ENCODE results near the gene CCDC7.

Gene CCDC7

DNA sequence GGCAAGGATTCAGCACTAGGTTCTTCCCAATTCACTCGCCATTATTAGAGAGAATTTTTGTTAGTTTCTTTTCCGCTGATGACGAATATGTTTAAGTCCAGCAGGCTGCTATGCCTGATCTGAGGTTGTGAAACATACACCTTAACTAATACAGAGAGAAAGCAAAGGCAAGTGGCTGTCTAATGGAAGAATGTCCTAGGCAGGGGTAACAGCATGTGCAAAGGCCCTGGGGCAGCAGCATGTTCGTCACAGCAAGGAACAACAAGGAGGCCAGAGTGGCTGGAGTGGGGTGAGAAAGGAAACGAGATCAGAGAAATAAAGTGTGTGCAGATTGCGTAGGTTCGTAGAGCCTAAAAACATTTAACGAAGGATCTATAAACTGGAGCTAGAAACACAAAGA lies 35.4 kb upstream of the CCDC7 start:
- no peak overlapping the region for H3K27ac ChIP-seq
- TF ChIP-seq, protein P1, sequence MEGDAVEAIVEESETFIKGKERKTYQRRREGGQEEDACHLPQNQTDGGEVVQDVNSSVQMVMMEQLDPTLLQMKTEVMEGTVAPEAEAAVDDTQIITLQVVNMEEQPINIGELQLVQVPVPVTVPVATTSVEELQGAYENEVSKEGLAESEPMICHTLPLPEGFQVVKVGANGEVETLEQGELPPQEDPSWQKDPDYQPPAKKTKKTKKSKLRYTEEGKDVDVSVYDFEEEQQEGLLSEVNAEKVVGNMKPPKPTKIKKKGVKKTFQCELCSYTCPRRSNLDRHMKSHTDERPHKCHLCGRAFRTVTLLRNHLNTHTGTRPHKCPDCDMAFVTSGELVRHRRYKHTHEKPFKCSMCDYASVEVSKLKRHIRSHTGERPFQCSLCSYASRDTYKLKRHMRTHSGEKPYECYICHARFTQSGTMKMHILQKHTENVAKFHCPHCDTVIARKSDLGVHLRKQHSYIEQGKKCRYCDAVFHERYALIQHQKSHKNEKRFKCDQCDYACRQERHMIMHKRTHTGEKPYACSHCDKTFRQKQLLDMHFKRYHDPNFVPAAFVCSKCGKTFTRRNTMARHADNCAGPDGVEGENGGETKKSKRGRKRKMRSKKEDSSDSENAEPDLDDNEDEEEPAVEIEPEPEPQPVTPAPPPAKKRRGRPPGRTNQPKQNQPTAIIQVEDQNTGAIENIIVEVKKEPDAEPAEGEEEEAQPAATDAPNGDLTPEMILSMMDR (conservative IDR thresholded peaks at IDR 0.05), result no peak

DNA sequence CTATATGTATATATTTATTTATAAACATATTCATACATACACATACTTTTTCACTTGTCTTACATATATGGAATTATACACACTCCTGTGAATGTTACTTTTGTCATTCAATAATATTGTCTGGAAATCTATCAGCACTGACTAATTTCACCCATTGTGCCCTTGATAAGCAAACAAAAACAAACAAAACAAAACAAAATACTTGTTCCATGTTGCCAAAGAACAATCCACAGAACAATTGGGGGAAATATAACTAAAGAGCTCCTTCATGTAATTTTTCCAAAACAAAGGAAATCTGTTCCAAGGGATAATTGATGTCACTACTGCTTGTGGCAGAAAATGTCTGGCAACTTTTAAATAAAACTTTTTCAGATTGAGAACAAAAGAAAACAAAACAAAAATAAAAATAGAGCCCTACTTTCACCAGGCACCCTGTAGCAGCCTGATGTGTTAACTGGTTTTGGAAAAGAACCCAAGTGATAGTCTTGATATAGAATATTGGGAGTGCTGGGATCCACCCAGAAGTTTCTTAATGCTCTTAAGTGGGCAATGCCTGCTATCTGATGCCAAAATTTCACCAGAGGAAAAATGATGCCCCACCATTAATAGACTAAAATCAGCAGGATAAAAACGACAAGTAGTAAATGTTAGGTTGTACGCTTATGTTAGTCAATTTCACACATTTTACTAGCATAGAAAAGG lies 34.0 kb upstream of the CCDC7 start:
- TF ChIP-seq, protein P1 (conservative IDR thresholded peaks at IDR 0.05), result no peak
- no peak overlapping the region for H3K27ac ChIP-seq

DNA sequence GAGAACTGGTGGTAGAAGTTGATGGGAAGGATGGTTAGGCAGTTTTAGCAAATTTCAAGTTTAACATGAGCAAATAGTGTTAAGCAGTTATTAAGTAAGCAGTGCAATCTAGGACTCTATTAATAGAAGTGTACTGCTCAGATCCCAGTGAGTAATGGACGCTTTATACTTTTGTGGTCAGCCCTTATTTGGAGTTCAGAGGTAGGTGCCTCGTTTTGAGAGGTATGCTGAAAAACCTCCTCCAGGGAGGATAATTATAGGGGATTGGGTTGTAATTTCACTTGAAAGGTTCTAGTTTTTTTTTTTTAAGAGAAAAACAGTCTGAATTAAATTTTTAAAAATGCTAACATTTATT lies 33.5 kb upstream of the CCDC7 start:
- no peak overlapping the region for H3K27ac ChIP-seq
- TF ChIP-seq, protein P1 (conservative IDR thresholded peaks at IDR 0.05), result no peak

DNA sequence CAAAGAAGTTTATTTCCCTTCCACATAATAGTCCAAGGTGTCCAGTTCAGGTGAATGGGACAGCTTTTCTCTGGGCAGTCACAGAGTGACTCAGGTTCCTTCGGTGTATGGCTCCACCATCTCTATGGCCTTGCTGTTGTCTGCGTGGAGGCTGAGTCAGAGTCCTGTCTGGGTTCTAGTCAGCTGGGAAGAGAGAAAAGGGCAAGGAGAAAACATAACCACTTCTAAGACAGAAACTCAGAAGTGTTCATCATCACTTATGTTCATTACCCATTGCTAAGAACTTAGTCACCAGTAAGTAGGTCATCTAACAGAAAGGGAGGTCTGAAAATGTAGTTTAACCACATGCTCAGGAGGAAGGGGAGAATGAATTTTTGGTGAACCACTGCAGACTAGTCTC lies 32.4 kb upstream of the CCDC7 start:
- no peak overlapping the region for H3K27ac ChIP-seq
- TF ChIP-seq, protein P1 (conservative IDR thresholded peaks at IDR 0.05), result no peak

DNA sequence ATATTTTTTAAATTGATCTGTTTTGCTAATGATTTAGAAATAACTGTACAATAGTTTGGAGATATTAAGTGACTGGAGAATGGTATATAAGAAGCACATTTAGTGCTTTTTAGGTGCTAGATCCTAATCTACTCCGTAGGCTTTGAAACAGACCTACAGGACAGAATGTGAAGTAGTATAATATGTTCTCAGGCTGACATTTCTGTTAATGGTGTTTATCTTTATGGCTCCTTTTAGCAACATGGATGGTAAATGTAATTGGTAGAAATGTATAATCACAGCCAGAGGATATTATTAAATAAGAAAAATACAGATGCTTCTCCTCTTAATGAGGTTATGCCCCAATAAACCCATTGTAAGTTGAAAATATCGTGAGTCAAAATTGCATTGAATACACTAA lies 30.6 kb upstream of the CCDC7 start:
- no peak overlapping the region for H3K27ac ChIP-seq
- TF ChIP-seq, protein P1 (conservative IDR thresholded peaks at IDR 0.05), result no peak

DNA sequence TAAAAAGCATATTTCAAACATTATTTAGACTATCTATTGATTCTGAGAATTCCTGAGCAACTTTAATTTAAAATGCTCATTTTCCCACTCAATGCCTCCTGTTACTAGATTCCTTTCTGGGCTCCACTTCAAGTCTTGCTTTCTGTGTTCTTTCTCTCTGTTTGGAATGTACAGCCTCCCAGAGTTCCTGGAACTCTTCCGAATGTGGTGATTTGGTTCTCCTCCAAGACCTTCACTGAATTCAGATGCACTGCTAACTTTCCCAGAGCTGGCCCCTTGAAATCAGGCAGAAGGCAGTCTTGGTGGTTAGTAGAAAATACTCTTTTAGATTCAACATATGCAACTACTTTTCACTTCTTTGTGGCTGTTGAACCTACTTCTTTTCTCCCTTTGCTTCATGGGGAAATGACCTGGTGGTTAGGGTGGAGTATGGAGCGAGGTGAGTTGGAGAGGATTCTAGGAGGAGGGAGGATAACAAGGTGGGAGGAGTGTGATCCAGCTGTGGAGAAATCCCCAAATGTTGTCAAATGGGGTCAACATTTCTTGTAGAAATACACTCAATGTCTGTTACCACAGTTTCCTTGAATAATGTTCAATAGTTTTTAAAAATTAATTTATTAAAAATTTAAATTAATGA lies 27.9 kb upstream of the CCDC7 start:
- H3K27ac ChIP-seq, result no peak overlapping the region
- TF ChIP-seq, protein P1 (conservative IDR thresholded peaks at IDR 0.05), result no peak

DNA sequence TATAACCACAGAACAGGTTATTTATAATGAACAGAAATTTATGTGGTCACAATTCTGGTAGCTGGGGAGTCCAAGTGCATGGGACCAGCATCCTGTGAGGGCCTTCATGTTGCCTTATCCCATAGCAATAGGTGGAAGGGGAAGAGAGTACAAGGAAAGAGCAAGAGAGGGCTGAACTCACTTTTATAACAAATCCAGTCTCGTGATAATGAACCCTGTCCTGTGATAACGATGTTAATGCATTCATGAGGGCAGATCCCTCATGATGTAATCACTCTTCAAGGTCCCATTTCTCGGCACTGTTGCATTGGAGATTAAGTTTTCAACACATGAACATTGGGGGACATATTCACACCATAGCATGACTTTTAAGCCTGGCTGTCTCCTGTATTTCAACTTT lies 27.4 kb upstream of the CCDC7 start:
- TF ChIP-seq, protein P1 (conservative IDR thresholded peaks at IDR 0.05), result no peak
- H3K27ac ChIP-seq, result no peak overlapping the region

All from VCaP (cell line).